Uterus (tissue), 4 donors: ENCODE results near the gene FGF11. TPM values are rescaled to one million over a fixed set of nuclear protein-coding genes. Genes with fewer than 3 reads are reported as not detected.

Source experiments
- DNase-seq, 2 donors: peaks; one replicate each; pipeline ENCODE4 v3.0.0-alpha.2; 2019 to 2020
- H3K27ac ChIP-seq, 2 donors: fragments of 200-600 bp; sonication (generic); 1 replicate in 1 of 2; 2 replicates in 1 of 2; pipeline ENCODE4 v1.5.1; 2016 to 2018
- H3K27me3 ChIP-seq, 2 donors: fragments of 200-600 bp; sonication (generic); one replicate each; pipeline ENCODE4 v1.5.1; 2018 to 2019; ENCODE audit warnings: control low read depth in 1 of 2
- H3K36me3 ChIP-seq, 2 donors: fragments of 200-600 bp; sonication (generic); one replicate each; pipeline ENCODE4 v1.5.1; 2019; ENCODE audit warnings: control low read depth in 1 of 2
- H3K4me1 ChIP-seq, 2 donors: fragments of 200-600 bp; sonication (generic); one replicate each; pipeline ENCODE4 v1.5.1; 2018 to 2019; ENCODE audit warnings: control low read depth in 1 of 2
- H3K4me3 ChIP-seq, 2 donors: fragments of 200-600 bp; sonication (generic); 1 replicate in 1 of 2; 2 replicates in 1 of 2; pipeline ENCODE4 v1.5.1; 2018 to 2019; ENCODE audit warnings: mild to moderate bottlenecking in 1 of 2
- H3K9me3 ChIP-seq, 2 donors: fragments of 200-600 bp; sonication (generic); one replicate each; pipeline ENCODE4 v1.5.1; 2019; ENCODE audit warnings: control low read depth in 1 of 2
- CTCF ChIP-seq, 4 experiments: fragments of 200-600 bp in 2 of 4; fragments of 450-650 bp in 2 of 4; sonication (generic) in 2 of 4; IDR thresholded peaks; one replicate each; pipeline ENCODE4 v1.5.1; 2016 to 2019; ENCODE audit warnings: antibody characterized with exemption in 4 of 4, mild to moderate bottlenecking in 2 of 4, moderate library complexity in 1 of 4
- POLR2A ChIP-seq, 2 donors: fragments of 450-650 bp; IDR thresholded peaks; one replicate each; pipeline ENCODE4 v1.6.1; 2016; ENCODE audit warnings: antibody characterized with exemption in 2 of 2, mild to moderate bottlenecking in 1 of 2, moderate library complexity in 1 of 2
- intact Hi-C: fragments of 100-400 bp; cut with DNase I; formaldehyde crosslinking; loops from one replicate; pipeline ENCODE4 v1.15.1; 2023; ENCODE audit warnings: low total_unique reads
- total RNA-seq, 4 donors: library from RNA; depleted of rRNA in 3 of 4; stranded (reverse); fragments of >200 nt in 3 of 4; gene quantifications; one replicate each; pipeline versions ENCODE4 v1.1.0 to v1.2.4, GENCODE V29; 2014 to 2023
- donor health status: DM: yes; HTN: yes; CAD: no.

FGF11 gene
- total RNA-seq, 4 donors from 2014 or later: 2.8 to 17.9 (median 6.2) TPM; not detected in 1

- Histone ChIP-seq H3K27me3 (no peaks in the 10 kb centered on the region), H3K4me3 (peak within 1 kb of the TSS; percentile 64 to 74), H3K36me3 (no peaks in the 10 kb centered on the region), H3K4me1 (no peaks in the 10 kb centered on the region), H3K9me3 (no peaks in the 10 kb centered on the region), H3K27ac (peak within 1 kb of the TSS; percentile 98 to 99)
- intact Hi-C loops: loop anchor here (10.0 kb wide), 1 partner anchor 49 kb away; the partner anchor contains the start of genes FGF11 and TMEM102
- peak; percentile 99 for DNase-seq
- TF ChIP-seq CTCF (IDR thresholded peaks at IDR 0.05) (peak in 2 of 4 experiments; percentile 6 to 32), POLR2A (IDR thresholded peaks at IDR 0.05) (peak; percentile 99 to 100)
Measured at GRCh38 chr17:7484067-7484918, 45.0 kb downstream of the FGF11 start, which contains the start of gene POLR2A. Gene POLR2A (plus strand): TSS chr17:7484366.

GRCh38 chr17:7484919-7485377 is 45.6 kb downstream of the FGF11 start:
- Histone ChIP-seq H3K9me3 (no peaks in the 10 kb centered on the region), H3K27ac (peak overlapping the region; percentile 82 to 98), H3K27me3 (no peaks in the 10 kb centered on the region), H3K4me1 (no peaks in the 10 kb centered on the region), H3K4me3 (peak overlapping the region; percentile 64 to 74), H3K36me3 (no peaks in the 10 kb centered on the region)
- intact Hi-C loops: loop anchor here (10.0 kb wide), 1 partner anchor 50 kb away; the partner anchor contains the start of genes FGF11 and TMEM102
- no peak for TF ChIP-seq POLR2A (IDR thresholded peaks at IDR 0.05)
- peak in 2 of 4 experiments; percentile 13 to 42 for TF ChIP-seq CTCF (IDR thresholded peaks at IDR 0.05)
- DNase-seq: no peak

- TF ChIP-seq POLR2A (IDR thresholded peaks at IDR 0.05) (no peak), CTCF (IDR thresholded peaks at IDR 0.05) (no peak)
- peak overlapping the region; percentile 64 to 74 for H3K4me3 ChIP-seq
Measured at GRCh38 chr17:7486181-7486580, 46.9 kb downstream of the FGF11 start.

GRCh38 chr17:7490144-7490543 is 50.8 kb downstream of the FGF11 start:
- intact Hi-C loops: no loop called here
- TF ChIP-seq POLR2A (IDR thresholded peaks at IDR 0.05) (no peak), CTCF (IDR thresholded peaks at IDR 0.05) (no peak)
- Histone ChIP-seq H3K4me3 (no peak overlapping the region), H3K9me3 (no peaks in the 10 kb centered on the region), H3K4me1 (no peaks in the 10 kb centered on the region), H3K27ac (no peak overlapping the region), H3K27me3 (no peaks in the 10 kb centered on the region), H3K36me3 (no peaks in the 10 kb centered on the region)
- no peak for DNase-seq

More at GRCh38 chr17:7486181-7486580, 46.9 kb downstream of the FGF11 start:
- Histone ChIP-seq H3K9me3 (no peaks in the 10 kb centered on the region), H3K27me3 (no peaks in the 10 kb centered on the region), H3K4me1 (no peaks in the 10 kb centered on the region), H3K36me3 (no peaks in the 10 kb centered on the region), H3K27ac (peak overlapping the region; percentile 82 to 98)
- intact Hi-C loops: loop anchor here (10.0 kb wide), 1 partner anchor 51 kb away; the partner anchor contains the start of genes FGF11 and TMEM102
- DNase-seq: no peak

- no peaks in the 10 kb centered on the region for H3K4me1 ChIP-seq
- no peaks in the 10 kb centered on the region for H3K36me3 ChIP-seq
- no peak overlapping the region for H3K4me3 ChIP-seq
- DNase-seq: no peak
- no peak for TF ChIP-seq POLR2A (IDR thresholded peaks at IDR 0.05)
- TF ChIP-seq CTCF (IDR thresholded peaks at IDR 0.05): no peak
- H3K9me3 ChIP-seq: no peaks in the 10 kb centered on the region
- H3K27ac ChIP-seq: no peak overlapping the region
- intact Hi-C loops: no loop called here
- no peaks in the 10 kb centered on the region for H3K27me3 ChIP-seq
Measured at GRCh38 chr17:7491583-7491982, 52.3 kb downstream of the FGF11 start.
